Liver (tissue), 3 donors: ENCODE results near the gene COLEC12.

Experiments
- SP1 ChIP-seq: IDR thresholded peaks from 2 replicates; pipeline ENCODE4 v1.6.1; 2018; ENCODE audit warnings: antibody characterized with exemption, mild to moderate bottlenecking
- TF ChIP-seq, protein P1 (sequence below): fragments of 150-350 bp; IDR thresholded peaks from 2 replicates; pipeline ENCODE4 v1.5.1; 2017; ENCODE audit warnings: improper control_type of control experiment, low read depth, low read length; ENCODE audit not compliant: missing input control
- donor health status: healthy.
- donor health status: healthy.

DNA sequence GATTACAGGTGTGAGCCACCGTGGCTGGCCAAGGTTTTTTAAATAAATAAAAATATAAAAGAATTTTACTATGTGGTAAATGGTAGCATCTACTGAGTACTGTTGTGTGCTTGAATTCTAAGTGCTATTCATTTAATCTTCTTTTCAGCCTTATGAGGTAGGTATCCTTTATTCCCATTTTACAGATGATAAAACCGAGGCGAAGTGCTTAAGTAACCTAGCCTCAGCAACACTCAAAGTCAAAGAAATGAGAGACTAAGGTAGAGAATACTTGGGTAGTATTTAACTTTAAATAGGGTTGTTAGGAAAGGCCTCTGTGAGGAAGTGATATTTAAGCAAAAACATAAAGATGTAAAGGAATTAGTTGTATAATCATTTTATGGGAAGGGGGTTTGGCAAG is 227.0 kb downstream of the COLEC12 start:
- TF ChIP-seq, protein P1, sequence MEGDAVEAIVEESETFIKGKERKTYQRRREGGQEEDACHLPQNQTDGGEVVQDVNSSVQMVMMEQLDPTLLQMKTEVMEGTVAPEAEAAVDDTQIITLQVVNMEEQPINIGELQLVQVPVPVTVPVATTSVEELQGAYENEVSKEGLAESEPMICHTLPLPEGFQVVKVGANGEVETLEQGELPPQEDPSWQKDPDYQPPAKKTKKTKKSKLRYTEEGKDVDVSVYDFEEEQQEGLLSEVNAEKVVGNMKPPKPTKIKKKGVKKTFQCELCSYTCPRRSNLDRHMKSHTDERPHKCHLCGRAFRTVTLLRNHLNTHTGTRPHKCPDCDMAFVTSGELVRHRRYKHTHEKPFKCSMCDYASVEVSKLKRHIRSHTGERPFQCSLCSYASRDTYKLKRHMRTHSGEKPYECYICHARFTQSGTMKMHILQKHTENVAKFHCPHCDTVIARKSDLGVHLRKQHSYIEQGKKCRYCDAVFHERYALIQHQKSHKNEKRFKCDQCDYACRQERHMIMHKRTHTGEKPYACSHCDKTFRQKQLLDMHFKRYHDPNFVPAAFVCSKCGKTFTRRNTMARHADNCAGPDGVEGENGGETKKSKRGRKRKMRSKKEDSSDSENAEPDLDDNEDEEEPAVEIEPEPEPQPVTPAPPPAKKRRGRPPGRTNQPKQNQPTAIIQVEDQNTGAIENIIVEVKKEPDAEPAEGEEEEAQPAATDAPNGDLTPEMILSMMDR: no peak
- TF ChIP-seq SP1: no peak
